HEK293 (cell line): ENCODE data around the gene DUOX1.

Source experiments
- CTCF ChIA-PET: fragments of 350-600 bp; formaldehyde crosslinking; extraction: SDS; loops from one replicate; lab custom pipeline; 2021; ENCODE audit warnings: antibody characterized with exemption; lab: Yijun Ruan, JAX
- POLR2A ChIA-PET: fragments of 300-600 bp; formaldehyde crosslinking; extraction: SDS; loops from one replicate; lab custom pipeline; 2020; ENCODE audit warnings: antibody characterized with exemption, inconsistent platforms; lab: Yijun Ruan, JAX
- H3K27ac ChIP-seq: fragments of 200-500 bp; sonication (Bioruptor generic); 2 replicates; pipeline ENCODE4 v1.5.1; 2014; ENCODE audit warnings: low read depth, low read length, control low read depth, inconsistent platforms; ENCODE audit errors: extremely low read depth
- H3K36me3 ChIP-seq, 2 experiments: fragments of 200-500 bp in 1 of 2; sonication (Bioruptor generic) in 1 of 2; 1 replicate in 1 of 2; 2 replicates in 1 of 2; pipeline ENCODE4 v1.5.1; 2014 to 2017; ENCODE audit warnings: inconsistent platforms in 2 of 2, low read length in 2 of 2; ENCODE audit not compliant: control insufficient read depth in 2 of 2, insufficient read depth in 1 of 2
- H3K4me1 ChIP-seq: fragments of 200-500 bp; sonication (Bioruptor generic); 2 replicates; pipeline ENCODE4 v1.5.1; 2014; ENCODE audit warnings: mild to moderate bottlenecking, low read length, inconsistent platforms; ENCODE audit not compliant: control insufficient read depth, insufficient read depth
- H3K4me3 ChIP-seq: 2 replicates; pipeline ENCODE4 v1.5.1; 2011; ENCODE audit warnings: low read depth, mild to moderate bottlenecking, control low read depth, low read length, moderate library complexity
- H3K9me3 ChIP-seq: fragments of 200-500 bp; sonication (Bioruptor generic); 2 replicates; pipeline ENCODE4 v1.5.1; 2014; ENCODE audit warnings: low read depth, low read length, inconsistent platforms; ENCODE audit not compliant: control insufficient read depth, insufficient read depth
- GLI4 ChIP-seq: fragments of 450-650 bp; formaldehyde crosslinking; IDR thresholded peaks from 2 replicates; pipeline ENCODE4 v1.5.1; 2016; ENCODE audit warnings: missing biosample characterization, missing genetic modification characterization
- HOXC10 ChIP-seq: sonication (generic); formaldehyde crosslinking; IDR thresholded peaks from 2 replicates; pipeline ENCODE4 v1.8.1; 2023; ENCODE audit warnings: mild to moderate bottlenecking, missing genetic modification reagents
- HOXD13 ChIP-seq: sonication (generic); formaldehyde crosslinking; IDR thresholded peaks from 2 replicates; pipeline ENCODE4 v1.8.0; 2022; ENCODE audit warnings: missing genetic modification reagents, borderline replicate concordance
- PRDM1 ChIP-seq: fragments of 450-650 bp; formaldehyde crosslinking; IDR thresholded peaks from 2 replicates; pipeline ENCODE4; 2016; ENCODE audit warnings: missing biosample characterization, missing genetic modification characterization
- SCRT1 ChIP-seq: fragments of 450-650 bp; formaldehyde crosslinking; IDR thresholded peaks from 2 replicates; pipeline ENCODE4 v1.5.1; 2016; ENCODE audit warnings: missing biosample characterization, missing genetic modification characterization, borderline replicate concordance
- SP2 ChIP-seq: fragments of 450-650 bp; formaldehyde crosslinking; IDR thresholded peaks from 2 replicates; pipeline ENCODE4 v1.5.1; 2016; ENCODE audit warnings: missing biosample characterization, missing genetic modification characterization
- ZBTB26 ChIP-seq: fragments of 450-650 bp; formaldehyde crosslinking; optimal IDR thresholded peaks from 2 replicates; pipeline ENCODE3; 2016; ENCODE audit warnings: missing biosample characterization, mild to moderate bottlenecking, missing genetic modification characterization
- ZFP37 ChIP-seq: fragments of 450-650 bp; formaldehyde crosslinking; IDR thresholded peaks from 2 replicates; pipeline ENCODE4 v1.5.1; 2016; ENCODE audit warnings: missing biosample characterization, missing genetic modification characterization
- ZNF155 ChIP-seq: fragments of 450-650 bp; formaldehyde crosslinking; IDR thresholded peaks from 2 replicates; pipeline ENCODE4 v1.5.1; 2016; ENCODE audit warnings: missing biosample characterization, missing genetic modification characterization
- ZNF184 ChIP-seq: fragments of 450-650 bp; IDR thresholded peaks from 2 replicates; pipeline ENCODE4 v1.5.1; 2018; ENCODE audit warnings: missing biosample characterization, mild to moderate bottlenecking, missing genetic modification characterization
- ZNF202 ChIP-seq: fragments of 450-650 bp; formaldehyde crosslinking; IDR thresholded peaks from 2 replicates; pipeline ENCODE4 v1.5.1; 2016; ENCODE audit warnings: missing biosample characterization, missing genetic modification characterization, borderline replicate concordance
- ZNF214 ChIP-seq: fragments of 450-650 bp; formaldehyde crosslinking; IDR thresholded peaks from 2 replicates; pipeline ENCODE4 v1.5.1; 2017; ENCODE audit warnings: missing biosample characterization, mild to moderate bottlenecking, missing genetic modification characterization, borderline replicate concordance
- ZNF416 ChIP-seq: fragments of 450-650 bp; formaldehyde crosslinking; IDR thresholded peaks from 2 replicates; pipeline ENCODE4 v1.5.1; 2016; ENCODE audit warnings: missing biosample characterization, missing genetic modification characterization
- ZNF423 ChIP-seq: fragments of 450-650 bp; formaldehyde crosslinking; IDR thresholded peaks from 2 replicates; pipeline ENCODE4 v1.5.1; 2016; ENCODE audit warnings: missing biosample characterization, missing genetic modification characterization
- ZNF426 ChIP-seq: fragments of 450-650 bp; formaldehyde crosslinking; IDR thresholded peaks from 2 replicates; pipeline ENCODE4 v1.5.1; 2017; ENCODE audit warnings: missing biosample characterization, missing genetic modification characterization, mild to moderate bottlenecking, inconsistent platforms, moderate library complexity
- ZNF433 ChIP-seq: fragments of 450-650 bp; formaldehyde crosslinking; IDR thresholded peaks from 2 replicates; pipeline ENCODE4 v1.5.1; 2016; ENCODE audit warnings: missing biosample characterization, missing genetic modification characterization, low read depth
- ZNF548 ChIP-seq: fragments of 450-650 bp; formaldehyde crosslinking; IDR thresholded peaks from 2 replicates; pipeline ENCODE4 v1.5.1; 2016; ENCODE audit warnings: missing biosample characterization, missing genetic modification characterization
- ZNF600 ChIP-seq: fragments of 450-650 bp; formaldehyde crosslinking; IDR thresholded peaks from 2 replicates; pipeline ENCODE4 v1.5.1; 2016; ENCODE audit warnings: missing biosample characterization, missing genetic modification characterization
- ZNF610 ChIP-seq: fragments of 450-650 bp; formaldehyde crosslinking; IDR thresholded peaks from 2 replicates; pipeline ENCODE4 v1.5.1; 2016; ENCODE audit warnings: missing biosample characterization, missing genetic modification characterization, borderline replicate concordance
- ZNF621 ChIP-seq: fragments of 450-650 bp; formaldehyde crosslinking; IDR thresholded peaks from 2 replicates; pipeline ENCODE4 v1.5.1; 2017; ENCODE audit warnings: missing biosample characterization, missing genetic modification characterization
- ZNF623 ChIP-seq: fragments of 450-650 bp; formaldehyde crosslinking; IDR thresholded peaks from 2 replicates; pipeline ENCODE4 v1.5.1; 2016; ENCODE audit warnings: missing biosample characterization, missing genetic modification characterization
- ZNF626 ChIP-seq: fragments of 450-650 bp; sonication (Bioruptor Pico); formaldehyde crosslinking; IDR thresholded peaks from 2 replicates; pipeline ENCODE4 v1.5.1; 2018; ENCODE audit warnings: missing biosample characterization, missing genetic modification characterization, inconsistent platforms
- ZNF639 ChIP-seq: fragments of 450-650 bp; formaldehyde crosslinking; IDR thresholded peaks from 2 replicates; pipeline ENCODE4 v1.5.1; 2016; ENCODE audit warnings: missing biosample characterization, missing genetic modification characterization
- ZNF670 ChIP-seq: fragments of 450-650 bp; formaldehyde crosslinking; IDR thresholded peaks from 2 replicates; pipeline ENCODE4 v1.5.1; 2016; ENCODE audit warnings: missing biosample characterization, missing genetic modification characterization, low read depth
- ZNF768 ChIP-seq: fragments of 450-650 bp; formaldehyde crosslinking; IDR thresholded peaks from 2 replicates; pipeline ENCODE4 v1.5.1; 2018; ENCODE audit warnings: missing biosample characterization, mild to moderate bottlenecking, missing genetic modification characterization
- ZSCAN18 ChIP-seq: fragments of 450-650 bp; formaldehyde crosslinking; IDR thresholded peaks from 2 replicates; pipeline ENCODE4 v1.5.1; 2016; ENCODE audit warnings: missing biosample characterization, missing genetic modification characterization

The DUOX1 gene

GRCh38 chr15:45141386-45141785, 11.6 kb downstream of the DUOX1 start (continued):
- TF ChIP-seq ZNF214 (tag by site-specific recombination) (no peak), GLI4 (tag by site-specific recombination) (no peak)

GRCh38 chr15:45143056-45143455, 13.3 kb downstream of the DUOX1 start:
- H3K4me1 ChIP-seq = no peaks in the 10 kb centered on the region; the same call in 1 of the 2 replicates
- H3K4me3 ChIP-seq = no peak overlapping the region
- no peak overlapping the region for H3K27ac ChIP-seq
- CTCF ChIA-PET = no interaction called here
- no peaks in the 10 kb centered on the region for H3K36me3 ChIP-seq
- POLR2A ChIA-PET = interaction anchor here (1.8 kb wide), 1 partner anchor 25 kb away, joined by 4 read pairs; no protein-coding TSS in a partner anchor
- no peak for TF ChIP-seq ZNF184
- TF ChIP-seq ZNF623 = no peak
- no peak for TF ChIP-seq ZNF426
- TF ChIP-seq ZNF600 = no peak
- no peaks in the 10 kb centered on the region for H3K9me3 ChIP-seq

GRCh38 chr15:45143946-45144345, 14.2 kb downstream of the DUOX1 start:
- Histone ChIP-seq H3K36me3 (no peaks in the 10 kb centered on the region), H3K9me3 (no peaks in the 10 kb centered on the region), H3K27ac (no peak overlapping the region), H3K4me3 (no peak overlapping the region), H3K4me1 (no peaks in the 10 kb centered on the region; the same call in 1 of the 2 replicates)
- ChIA-PET CTCF (no interaction called here), POLR2A (no interaction called here)
- TF ChIP-seq ZNF670 (tag by site-specific recombination) (no peak), ZNF600 (no peak), ZNF548 (tag by site-specific recombination) (no peak), ZNF639 (tag by site-specific recombination) (no peak), SP2 (tag by site-specific recombination) (no peak), ZNF610 (tag by site-specific recombination) (no peak)

- Histone ChIP-seq H3K27ac (no peak overlapping the region), H3K4me3 (no peak overlapping the region), H3K36me3 (no peaks in the 10 kb centered on the region), H3K4me1 (no peaks in the 10 kb centered on the region; the same call in 1 of the 2 replicates), H3K9me3 (no peaks in the 10 kb centered on the region)
- ChIA-PET POLR2A (interaction anchor here (0.7 kb wide), 1 partner anchor 16 kb away, joined by 4 read pairs; no protein-coding TSS in a partner anchor), CTCF (interaction anchor here (0.8 to 1.0 kb wide), 2 partner anchors 18 to 27 kb away, joined by 3 read pairs; no protein-coding TSS in a partner anchor)
- TF ChIP-seq ZNF626 (tag by site-specific recombination) = no peak
- TF ChIP-seq ZNF621 (tag by site-specific recombination) = no peak
- no peak for TF ChIP-seq HOXC10 (CRISPR knock-in tag)
- TF ChIP-seq HOXD13 (CRISPR knock-in tag) = no peak
- TF ChIP-seq PRDM1 = no peak
- TF ChIP-seq ZNF416 = no peak
- no peak for TF ChIP-seq ZNF202 (tag by site-specific recombination)
- TF ChIP-seq ZNF768 (tag by site-specific recombination) = no peak
- TF ChIP-seq ZNF155 (tag by site-specific recombination) = no peak
- no peak for TF ChIP-seq ZBTB26 (tag by site-specific recombination)
- no peak for TF ChIP-seq SCRT1
- no peak for TF ChIP-seq ZFP37 (tag by site-specific recombination)
- no peak for TF ChIP-seq ZSCAN18 (tag by site-specific recombination)
- no peak for TF ChIP-seq ZNF433
- TF ChIP-seq ZNF423 (tag by site-specific recombination) = no peak
Measured at GRCh38 chr15:45144775-45145174, 15.0 kb downstream of the DUOX1 start.
